ENCODE measurements around the gene TSC22D4. TPM values are rescaled to one million over a fixed set of nuclear protein-coding genes. Genes with fewer than 3 reads are reported as not detected.
A peak's percentile ranks its signal among the peaks of the same experiment; 100 is the strongest.

The TSC22D4 gene
- total and polyA plus RNA-seq, 9 of the 15 experiments (the other 6 are each of a cell fraction or from before 2014, with no cell fraction given), result 0.37 to 107 (median 28.7) TPM

- peak; percentile 18 for TF ChIP-seq NEUROD1 (IDR thresholded peaks at IDR 0.05; ENCODE audit: borderline replicate concordance, low read depth, low read length, partially characterized antibody)
- TF ChIP-seq ATF1 (CRISPR knock-in tag; IDR thresholded peaks at IDR 0.05), result no peak
- peak; percentile 57 for TF ChIP-seq ATF1 (tag; IDR thresholded peaks at IDR 0.05)
- TF ChIP-seq MAFG (tag; conservative IDR thresholded peaks at IDR 0.05), result no peak
- TF ChIP-seq MIER1 (IDR thresholded peaks at IDR 0.05; ENCODE audit: low read depth), result no peak
- peak; percentile 43; the same call in 1 of the 2 replicates for TF ChIP-seq ZSCAN29 (IDR thresholded peaks at IDR 0.05)
- TF ChIP-seq TBP (optimal IDR thresholded peaks at IDR 0.05; ENCODE audit: low read depth, low read length), result peak; percentile 20
- TF ChIP-seq KAT7 (CRISPR knock-in tag; IDR thresholded peaks at IDR 0.05; ENCODE audit: borderline replicate concordance), result no peak
- TF ChIP-seq ARID2 (IDR thresholded peaks at IDR 0.05), result peak; percentile 62; the same call in 1 of the 2 replicates
- no peak for TF ChIP-seq IRF9 (tag; IDR thresholded peaks at IDR 0.05)
- TF ChIP-seq ZFP36 (IDR thresholded peaks at IDR 0.05; ENCODE audit: low read depth, low read length, partially characterized antibody), result no peak
- TF ChIP-seq CHAMP1 (IDR thresholded peaks at IDR 0.05), result no peak
- peak; percentile 98 for TF ChIP-seq CTCFL (IDR thresholded peaks at IDR 0.05; ENCODE audit: borderline replicate concordance, insufficient read depth, low read depth, low read length, poor library complexity, severe bottlenecking)
- TF ChIP-seq MXI1 (IDR thresholded peaks at IDR 0.05; ENCODE audit: low read depth, low read length), result no peak
- TF ChIP-seq, protein P1, sequence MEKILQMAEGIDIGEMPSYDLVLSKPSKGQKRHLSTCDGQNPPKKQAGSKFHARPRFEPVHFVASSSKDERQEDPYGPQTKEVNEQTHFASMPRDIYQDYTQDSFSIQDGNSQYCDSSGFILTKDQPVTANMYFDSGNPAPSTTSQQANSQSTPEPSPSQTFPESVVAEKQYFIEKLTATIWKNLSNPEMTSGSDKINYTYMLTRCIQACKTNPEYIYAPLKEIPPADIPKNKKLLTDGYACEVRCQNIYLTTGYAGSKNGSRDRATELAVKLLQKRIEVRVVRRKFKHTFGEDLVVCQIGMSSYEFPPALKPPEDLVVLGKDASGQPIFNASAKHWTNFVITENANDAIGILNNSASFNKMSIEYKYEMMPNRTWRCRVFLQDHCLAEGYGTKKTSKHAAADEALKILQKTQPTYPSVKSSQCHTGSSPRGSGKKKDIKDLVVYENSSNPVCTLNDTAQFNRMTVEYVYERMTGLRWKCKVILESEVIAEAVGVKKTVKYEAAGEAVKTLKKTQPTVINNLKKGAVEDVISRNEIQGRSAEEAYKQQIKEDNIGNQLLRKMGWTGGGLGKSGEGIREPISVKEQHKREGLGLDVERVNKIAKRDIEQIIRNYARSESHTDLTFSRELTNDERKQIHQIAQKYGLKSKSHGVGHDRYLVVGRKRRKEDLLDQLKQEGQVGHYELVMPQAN (IDR thresholded peaks at IDR 0.05; ENCODE audit: borderline replicate concordance), result peak; percentile 78; the same call in 1 of the 2 replicates
- TF ChIP-seq, protein P2, sequence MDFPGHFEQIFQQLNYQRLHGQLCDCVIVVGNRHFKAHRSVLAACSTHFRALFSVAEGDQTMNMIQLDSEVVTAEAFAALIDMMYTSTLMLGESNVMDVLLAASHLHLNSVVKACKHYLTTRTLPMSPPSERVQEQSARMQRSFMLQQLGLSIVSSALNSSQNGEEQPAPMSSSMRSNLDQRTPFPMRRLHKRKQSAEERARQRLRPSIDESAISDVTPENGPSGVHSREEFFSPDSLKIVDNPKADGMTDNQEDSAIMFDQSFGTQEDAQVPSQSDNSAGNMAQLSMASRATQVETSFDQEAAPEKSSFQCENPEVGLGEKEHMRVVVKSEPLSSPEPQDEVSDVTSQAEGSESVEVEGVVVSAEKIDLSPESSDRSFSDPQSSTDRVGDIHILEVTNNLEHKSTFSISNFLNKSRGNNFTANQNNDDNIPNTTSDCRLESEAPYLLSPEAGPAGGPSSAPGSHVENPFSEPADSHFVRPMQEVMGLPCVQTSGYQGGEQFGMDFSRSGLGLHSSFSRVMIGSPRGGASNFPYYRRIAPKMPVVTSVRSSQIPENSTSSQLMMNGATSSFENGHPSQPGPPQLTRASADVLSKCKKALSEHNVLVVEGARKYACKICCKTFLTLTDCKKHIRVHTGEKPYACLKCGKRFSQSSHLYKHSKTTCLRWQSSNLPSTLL (IDR thresholded peaks at IDR 0.05), result no peak
- TF ChIP-seq HDAC2 (IDR thresholded peaks at IDR 0.05), result peak; percentile 74; the same call in 1 of the 2 replicates
- TF ChIP-seq SMARCA5 (IDR thresholded peaks at IDR 0.05), result 0 out of 2 replicates have a peak, but pooled peaks have one; percentile 10
- TF ChIP-seq ARHGAP35 (IDR thresholded peaks at IDR 0.05; ENCODE audit: partially characterized antibody), result no peak
- TF ChIP-seq ZC3H4 (CRISPR knock-in tag; IDR thresholded peaks at IDR 0.05; ENCODE audit: borderline replicate concordance), result no peak
These were observed 4.2 kb upstream of the TSC22D4 start (continued) for GRCh38 chr7:100483090-100483721.

Measured in K562 (cell line).